Mesendoderm (in vitro differentiated cells): ENCODE data around the gene TLE2.
A peak's percentile ranks its signal among the peaks of the same experiment; 100 is the strongest.

Experiments
- DNase-seq: peaks from one replicate; pipeline ENCODE4 v3.0.0; 2013
- H2AK5ac ChIP-seq: 2 replicates; pipeline ENCODE4 v1.6.1; 2013; ENCODE audit warnings: low read length, inconsistent platforms
- H2BK120ac ChIP-seq: 2 replicates; pipeline ENCODE4 v1.6.1; 2013; ENCODE audit warnings: low read depth, mild to moderate bottlenecking, low read length, moderate library complexity, mixed read lengths
- H2BK15ac ChIP-seq: replicated peaks from 2 replicates; pipeline ENCODE4 v1.6.1; 2013; ENCODE audit warnings: low read depth, mild to moderate bottlenecking, moderate library complexity
- H2BK5ac ChIP-seq: 2 replicates; pipeline ENCODE4 v1.6.1; 2013; ENCODE audit warnings: low read length, inconsistent platforms
- H3K18ac ChIP-seq: 2 replicates; pipeline ENCODE4 v1.6.1; 2013; ENCODE audit warnings: mild to moderate bottlenecking, low read length, mixed read lengths
- H3K23ac ChIP-seq: one replicate; pipeline ENCODE4 v1.6.1; 2013; ENCODE audit warnings: low read length
- H3K27ac ChIP-seq: 2 replicates; pipeline ENCODE4 v1.5.1; 2013; ENCODE audit warnings: low read depth, mild to moderate bottlenecking, inconsistent platforms, low read length, moderate library complexity
- H3K27me3 ChIP-seq: 2 replicates; pipeline ENCODE4 v1.6.1; 2013; ENCODE audit warnings: low read length, control low read depth, mild to moderate bottlenecking, inconsistent platforms; ENCODE audit not compliant: insufficient read depth, poor library complexity
- H3K36me3 ChIP-seq: 2 replicates; pipeline ENCODE4 v1.6.1; 2013; ENCODE audit warnings: low read length, inconsistent platforms; ENCODE audit not compliant: control insufficient read depth, insufficient read depth
- H3K4ac ChIP-seq: one replicate; pipeline ENCODE4 v1.6.1; 2013; ENCODE audit warnings: low read depth, mild to moderate bottlenecking, low read length, moderate library complexity
- H3K4me1 ChIP-seq: 2 replicates; pipeline ENCODE4 v1.6.1; 2013; ENCODE audit warnings: low read depth, low read length, inconsistent platforms; ENCODE audit not compliant: control insufficient read depth
- H3K4me2 ChIP-seq: 2 replicates; pipeline ENCODE4 v1.6.1; 2013; ENCODE audit warnings: low read length
- H3K4me3 ChIP-seq: 2 replicates; pipeline ENCODE4 v1.5.1; 2013; ENCODE audit warnings: mild to moderate bottlenecking, low read length
- H3K56ac ChIP-seq: one replicate; pipeline ENCODE4 v1.6.1; 2013; ENCODE audit warnings: low read length
- H3K79me1 ChIP-seq: 2 replicates; pipeline ENCODE4 v1.6.1; 2013; ENCODE audit warnings: low read length, inconsistent platforms
- H3K79me2 ChIP-seq: 2 replicates; pipeline ENCODE4 v1.6.1; 2013; ENCODE audit warnings: mild to moderate bottlenecking, low read length; ENCODE audit not compliant: control insufficient read depth, insufficient read depth
- H3K9ac ChIP-seq: 2 replicates; pipeline ENCODE4 v1.6.1; 2013; ENCODE audit warnings: low read length, inconsistent platforms
- H4K5ac ChIP-seq: one replicate; pipeline ENCODE4 v1.6.1; 2013; ENCODE audit warnings: low read length
- H4K8ac ChIP-seq: one replicate; pipeline ENCODE4 v1.6.1; 2013; ENCODE audit warnings: low read depth, mild to moderate bottlenecking, control low read depth, low read length, moderate library complexity
- WGBS: extraction: QIAGEN DNeasy Blood & Tissue Kit; methylation state at CpG from one replicate; pipeline ENCODE4 v1.1.7; 2013; ENCODE audit warnings: low lambda C conversion rate, missing lambda C conversion rate; ENCODE audit not compliant: insufficient coverage; ENCODE audit errors: extremely low coverage; 5-methylcytosine and 5-hydroxymethylcytosine counted together

The TLE2 gene

DNA sequence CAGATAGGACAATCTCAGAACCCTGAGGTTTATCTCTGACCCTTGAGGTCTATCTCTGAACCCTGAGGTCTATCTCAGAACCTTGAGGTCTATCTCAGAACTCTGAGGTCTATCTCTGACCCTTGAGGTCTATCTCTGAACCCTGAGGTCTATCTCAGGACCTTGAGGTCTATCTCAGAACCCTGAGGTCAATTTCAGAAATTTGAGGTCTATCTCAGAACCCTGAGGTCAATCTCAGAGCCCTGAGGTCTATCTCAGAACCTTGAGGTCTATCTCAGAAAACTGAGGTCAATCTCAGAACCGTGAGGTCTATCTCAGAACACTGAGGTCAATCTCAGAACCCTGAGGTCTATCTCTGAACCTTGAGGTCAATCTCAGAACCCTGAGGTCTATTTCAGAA is 2.3 kb downstream of the TLE2 start:
- Histone ChIP-seq H2BK5ac (no peak overlapping the region), H4K5ac (no peak overlapping the region), H3K27me3 (peaks cover 11% of the 10 kb centered on the region), H3K4ac (no peak overlapping the region), H3K9ac (no peak overlapping the region), H4K8ac (no peak overlapping the region), H3K4me2 (no peak overlapping the region), H2AK5ac (no peak overlapping the region), H2BK120ac (no peak overlapping the region), H3K79me2 (no peaks in the 10 kb centered on the region), H3K4me3 (no peak overlapping the region), H3K27ac (no peak overlapping the region), H3K56ac (no peak overlapping the region), H3K18ac (no peak overlapping the region), H3K79me1 (no peaks in the 10 kb centered on the region), H3K23ac (no peak overlapping the region), H3K36me3 (no peaks in the 10 kb centered on the region), H3K4me1 (peaks cover 7% of the 10 kb centered on the region), H2BK15ac (no peak overlapping the region)
- DNase-seq = no peak
- no CpG with 5 or more reads among the region's 1 CpG for WGBS

DNA sequence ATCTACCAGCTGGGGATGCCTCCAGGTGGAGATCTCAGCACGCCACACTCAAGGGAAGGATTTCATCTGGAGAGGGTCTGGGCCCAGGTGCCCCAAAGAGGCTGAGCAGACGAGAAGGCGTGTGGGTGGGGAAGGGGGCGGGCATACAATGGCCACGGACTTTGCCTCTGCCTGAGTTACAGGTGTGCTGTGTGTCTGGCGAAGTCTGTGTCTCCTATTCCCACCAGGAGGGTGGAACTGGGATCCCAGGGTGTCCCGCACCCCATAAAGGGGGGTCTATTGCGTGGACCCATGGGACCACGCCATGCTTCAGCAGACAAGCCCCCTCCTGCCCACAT is 3.6 kb downstream of the TLE2 start:
- Histone ChIP-seq H3K4ac (peak overlapping the region; percentile 26), H2BK120ac (peak overlapping the region; percentile 30), H3K4me3 (no peak overlapping the region), H4K8ac (no peak overlapping the region), H3K4me2 (no peak overlapping the region), H3K18ac (peak overlapping the region; percentile 28), H2AK5ac (no peak overlapping the region), H2BK15ac (no peak overlapping the region), H3K36me3 (no peaks in the 10 kb centered on the region), H3K23ac (no peak overlapping the region), H3K79me2 (no peaks in the 10 kb centered on the region), H3K27me3 (peaks cover 11% of the 10 kb centered on the region), H2BK5ac (peak overlapping the region; percentile 74), H3K27ac (peak overlapping the region; percentile 71), H3K56ac (peak overlapping the region; percentile 77), H3K4me1 (peaks cover 7% of the 10 kb centered on the region), H3K79me1 (no peaks in the 10 kb centered on the region), H3K9ac (peak overlapping the region; percentile 50), H4K5ac (no peak overlapping the region)
- DNase-seq = no peak
- WGBS = no CpG with 5 or more reads among the region's 9 CpGs

DNA sequence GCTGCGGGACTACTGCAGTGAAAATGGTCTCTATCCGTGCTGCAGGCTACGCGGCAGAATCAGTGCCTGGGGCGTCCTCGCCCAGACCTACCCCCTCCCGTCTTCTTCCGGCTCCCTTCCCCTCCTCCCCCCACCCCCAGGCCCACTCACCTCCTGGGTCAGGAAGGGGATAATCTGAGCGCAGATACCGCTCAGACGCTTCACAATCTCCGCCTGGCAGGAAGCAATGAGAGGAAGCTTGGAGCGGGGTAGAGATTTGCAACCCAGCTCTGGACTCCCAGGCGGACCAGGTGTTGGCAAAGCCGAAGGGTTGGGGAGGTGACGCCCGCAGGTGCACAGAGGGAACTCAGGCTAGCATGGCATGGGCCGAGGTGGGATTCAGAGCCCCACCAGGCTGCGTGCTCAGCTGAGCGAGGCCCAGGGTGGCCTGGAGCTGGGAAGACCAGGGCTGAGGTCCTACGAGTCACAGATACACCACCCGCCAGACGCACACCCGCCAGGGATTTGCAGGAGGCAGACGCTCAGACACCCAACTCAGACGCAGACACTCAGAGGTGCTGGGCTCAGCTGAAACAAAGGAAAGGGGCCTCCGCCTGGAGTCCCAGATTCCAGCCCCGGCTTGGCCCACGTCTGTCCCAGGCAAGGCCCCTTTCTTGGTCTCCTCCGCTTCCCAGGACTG is 4.1 kb downstream of the TLE2 start:
- Histone ChIP-seq H3K4me2 (peak overlapping the region; percentile 33), H3K36me3 (no peaks in the 10 kb centered on the region), H4K5ac (no peak overlapping the region), H2BK15ac (no peak overlapping the region), H3K9ac (peak overlapping the region; percentile 50), H2AK5ac (no peak overlapping the region), H2BK120ac (no peak overlapping the region), H3K79me1 (no peaks in the 10 kb centered on the region), H2BK5ac (peak overlapping the region; percentile 74), H3K56ac (peak overlapping the region; percentile 77), H3K4me1 (peaks cover 7% of the 10 kb centered on the region), H3K4me3 (no peak overlapping the region), H4K8ac (no peak overlapping the region), H3K23ac (peak overlapping the region; percentile 83), H3K27me3 (peaks cover 9% of the 10 kb centered on the region), H3K18ac (peak overlapping the region; percentile 28), H3K4ac (no peak overlapping the region), H3K79me2 (no peaks in the 10 kb centered on the region), H3K27ac (peak overlapping the region; percentile 71)
- DNase-seq = peak; percentile 83
- no CpG with 5 or more reads among the region's 30 CpGs for WGBS

DNA sequence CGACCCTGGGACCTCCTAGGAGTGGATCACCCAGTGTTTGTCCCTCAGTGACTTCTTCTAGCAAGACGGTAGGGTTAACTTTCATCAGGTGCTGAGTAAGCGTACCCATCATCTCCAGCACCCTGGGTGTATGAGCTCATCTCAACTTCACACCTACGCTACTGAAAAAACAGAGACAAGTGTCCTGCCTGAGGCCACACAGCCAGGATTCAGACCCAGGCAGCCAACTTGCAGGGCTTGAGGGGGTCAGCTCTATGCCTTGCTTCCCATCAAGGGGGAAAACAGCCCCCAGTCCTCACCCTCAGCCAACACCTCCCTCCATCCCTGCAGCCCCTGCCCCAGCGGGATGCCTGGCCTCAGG is 4.6 kb downstream of the TLE2 start:
- H3K79me2 ChIP-seq = no peaks in the 10 kb centered on the region
- H3K27ac ChIP-seq = no peak overlapping the region
- H4K5ac ChIP-seq = no peak overlapping the region
- no peak overlapping the region for H2BK5ac ChIP-seq
- peaks cover 7% of the 10 kb centered on the region for H3K4me1 ChIP-seq
- H3K4ac ChIP-seq = no peak overlapping the region
- no peak overlapping the region for H2BK120ac ChIP-seq
- peak overlapping the region; percentile 18 for H3K4me2 ChIP-seq
- no peak overlapping the region for H3K23ac ChIP-seq
- no peaks in the 10 kb centered on the region for H3K36me3 ChIP-seq
- peaks cover 5% of the 10 kb centered on the region for H3K27me3 ChIP-seq
- peak; percentile 73 for DNase-seq
- no peaks in the 10 kb centered on the region for H3K79me1 ChIP-seq
- no peak overlapping the region for H2AK5ac ChIP-seq
- no CpG with 5 or more reads among the region's 5 CpGs for WGBS
- H3K18ac ChIP-seq = no peak overlapping the region
- no peak overlapping the region for H3K4me3 ChIP-seq
- H2BK15ac ChIP-seq = no peak overlapping the region
- H3K56ac ChIP-seq = peak overlapping the region; percentile 77
- H3K9ac ChIP-seq = peak overlapping the region; percentile 38
- H4K8ac ChIP-seq = no peak overlapping the region

DNA sequence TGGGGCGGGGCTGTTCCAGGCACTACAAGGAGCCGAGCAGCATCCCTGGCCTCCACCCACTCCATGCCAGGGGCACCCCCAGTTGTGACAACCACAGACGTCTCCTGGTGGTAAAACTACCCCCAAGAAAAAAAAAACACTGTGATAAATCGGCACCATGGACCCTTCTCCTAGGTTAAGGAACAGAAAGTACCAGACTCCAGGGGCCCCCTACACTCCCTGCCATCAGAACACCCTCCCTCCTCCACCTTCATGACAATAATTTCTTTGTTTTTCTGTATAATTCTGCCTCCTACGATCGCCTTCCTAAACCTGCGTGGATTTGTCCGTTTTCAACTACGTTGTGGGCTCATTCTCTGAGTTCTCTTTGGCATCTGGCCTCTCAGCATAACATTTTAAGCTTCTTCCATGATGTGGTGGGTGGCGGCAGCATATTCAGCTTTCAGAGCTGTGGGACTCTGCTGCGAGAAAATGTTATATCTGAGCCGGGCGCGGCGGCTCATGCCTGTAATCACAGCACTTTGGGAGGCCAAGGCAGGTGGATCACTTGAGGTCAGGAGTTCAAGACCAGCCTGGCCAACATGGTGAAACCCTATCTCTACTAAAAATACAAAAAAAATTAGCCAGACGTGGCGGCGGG is 8.6 kb downstream of the TLE2 start:
- no peak overlapping the region for H3K4me3 ChIP-seq

More for the DNA sequence above, 8.6 kb downstream of the TLE2 start:
- Histone ChIP-seq H3K27ac (no peak overlapping the region), H3K4me1 (peaks cover 7% of the 10 kb centered on the region), H3K23ac (no peak overlapping the region), H3K4ac (no peak overlapping the region), H3K79me1 (no peaks in the 10 kb centered on the region), H2AK5ac (no peak overlapping the region), H2BK120ac (no peak overlapping the region), H3K79me2 (no peaks in the 10 kb centered on the region), H3K56ac (no peak overlapping the region), H3K18ac (no peak overlapping the region), H3K9ac (no peak overlapping the region), H2BK5ac (no peak overlapping the region), H4K8ac (no peak overlapping the region), H4K5ac (no peak overlapping the region), H3K4me2 (no peak overlapping the region), H2BK15ac (no peak overlapping the region), H3K27me3 (no peaks in the 10 kb centered on the region), H3K36me3 (no peaks in the 10 kb centered on the region)
- no CpG with 5 or more reads among the region's 18 CpGs for WGBS
- no peak for DNase-seq
